Forelimb muscle (tissue), 1 donor: Measurements from ENCODE around the gene SDHC. TPM values are rescaled to one million over a fixed set of nuclear protein-coding genes. Genes with fewer than 3 reads are reported as not detected.
A peak's percentile ranks its signal among the peaks of the same experiment; 100 is the strongest.

Experiments
- DNase-seq: peaks from one replicate; pipeline ENCODE4 v3.0.0-alpha.2; 2013; ENCODE audit warnings: low read depth
- polyA plus RNA-seq: library from polyadenylated mRNA; unstranded; fragments of 120-200 nt; gene quantifications from one replicate; pipeline ENCODE4 v1.2.1, GENCODE V29; 2013; ENCODE audit not compliant: insufficient read length

SDHC gene
- polyA plus RNA-seq = 117 TPM

- DNase-seq = peak; percentile 68
Observed at GRCh38 chr1:161314201-161314981, at the start of gene SDHC. Gene SDHC, plus strand, starts transcription at chr1:161314381. Its CDS starts 25 bp downstream, at chr1:161314406.

- no peak for DNase-seq
Observed at GRCh38 chr1:161265305-161265704, 48.9 kb upstream of the SDHC start.

- no peak for DNase-seq
Observed at GRCh38 chr1:161266202-161266601, 48.0 kb upstream of the SDHC start.

- no peak for DNase-seq
Observed at GRCh38 chr1:161266836-161267235, 47.3 kb upstream of the SDHC start.

- DNase-seq = no peak
Observed at GRCh38 chr1:161267321-161267720, 46.9 kb upstream of the SDHC start.

GRCh38 chr1:161273402-161273801 is 40.8 kb upstream of the SDHC start:
- no peak for DNase-seq

GRCh38 chr1:161274874-161275273 is 39.3 kb upstream of the SDHC start:
- DNase-seq = no peak

- DNase-seq = no peak
Observed at GRCh38 chr1:161282991-161283390, 31.2 kb upstream of the SDHC start.

- DNase-seq = no peak
Observed at GRCh38 chr1:161285113-161285512, 29.1 kb upstream of the SDHC start.

GRCh38 chr1:161285521-161285920 is 28.7 kb upstream of the SDHC start:
- DNase-seq = no peak

- no peak for DNase-seq
Observed at GRCh38 chr1:161287482-161288054, 26.6 kb upstream of the SDHC start.

GRCh38 chr1:161290779-161291178 is 23.4 kb upstream of the SDHC start:
- DNase-seq = no peak

- no peak for DNase-seq
Observed at GRCh38 chr1:161297415-161297814, 16.8 kb upstream of the SDHC start.

- no peak for DNase-seq
Observed at GRCh38 chr1:161298116-161298515, 16.1 kb upstream of the SDHC start.

- no peak for DNase-seq
Observed at GRCh38 chr1:161299347-161299746, 14.8 kb upstream of the SDHC start.

- DNase-seq = no peak
Observed at GRCh38 chr1:161300478-161300877, 13.7 kb upstream of the SDHC start.

GRCh38 chr1:161304927-161305866 is 9.0 kb upstream of the SDHC start:
- no peak for DNase-seq

- no peak for DNase-seq
Observed at GRCh38 chr1:161305867-161306519, 8.2 kb upstream of the SDHC start.

- no peak for DNase-seq
Observed at GRCh38 chr1:161307230-161307768, 6.9 kb upstream of the SDHC start.

GRCh38 chr1:161307892-161308638 is 6.1 kb upstream of the SDHC start:
- DNase-seq = no peak

- DNase-seq = no peak
Observed at GRCh38 chr1:161309868-161310267, 4.3 kb upstream of the SDHC start, which contains the start of gene MPZ. Gene MPZ, minus strand, starts transcription at chr1:161309968. Its CDS starts 63 bp downstream, at chr1:161309905.
